Right atrium auricular region (tissue), 2 donors: Measurements from ENCODE around the gene AGPAT3. TPM values are rescaled to one million over a fixed set of nuclear protein-coding genes. Genes with fewer than 3 reads are reported as not detected.
A peak's percentile ranks its signal among the peaks of the same experiment; 100 is the strongest.

Experiments
- DNase-seq: peaks from one replicate; pipeline ENCODE4 v3.0.0-alpha.2; 2019; ENCODE audit warnings: low spot score
- H3K27ac ChIP-seq, 2 donors: fragments of 200-600 bp; sonication (generic); 1 replicate in 1 of 2; 2 replicates in 1 of 2; pipeline ENCODE4 v1.5.1; 2016 to 2019
- H3K27me3 ChIP-seq, 2 donors: fragments of 200-600 bp; sonication (generic); one replicate each; pipeline versions ENCODE4 v1.5.1 to v1.6.0; 2017 to 2019
- H3K36me3 ChIP-seq: fragments of 200-600 bp; sonication (generic); one replicate; pipeline ENCODE4 v1.5.1; 2016
- H3K4me1 ChIP-seq, 2 donors: fragments of 200-600 bp; sonication (generic); one replicate each; pipeline versions ENCODE4 v1.5.1 to v1.6.0; 2017 to 2019
- H3K4me3 ChIP-seq, 2 donors: fragments of 200-600 bp; sonication (generic); 1 replicate in 1 of 2; 2 replicates in 1 of 2; pipeline ENCODE4 v1.5.1; 2017 to 2019; ENCODE audit warnings: mild to moderate bottlenecking in 1 of 2, moderate library complexity in 1 of 2
- H3K9me3 ChIP-seq, 2 donors: fragments of 200-600 bp; sonication (generic); one replicate each; pipeline ENCODE4 v1.5.1; 2019
- CTCF ChIP-seq, 2 donors: fragments of 200-600 bp; sonication (generic); IDR thresholded peaks; one replicate each; pipeline ENCODE4 v1.5.1; 2019; ENCODE audit warnings: antibody characterized with exemption in 2 of 2
- total RNA-seq, 2 donors: library from RNA; depleted of rRNA; stranded (reverse); fragments of >200 nt; gene quantifications; one replicate each; pipeline ENCODE4 v1.1.0, GENCODE V29; 2016

AGPAT3 gene
- total RNA-seq, 2 donors from 2014 or later: 41.3 to 42.5 TPM

GRCh38 chr21:43913928-43914327 lies 48.9 kb downstream of the AGPAT3 start:
- H3K4me3 ChIP-seq: no peak overlapping the region
- TF ChIP-seq CTCF (IDR thresholded peaks at IDR 0.05): no peak
- peak overlapping the region; percentile 54 to 75 for H3K27ac ChIP-seq
- H3K27me3 ChIP-seq: no peaks in the 10 kb centered on the region
- peaks cover 0 to 46% of the 10 kb centered on the region in 2 donors for H3K4me1 ChIP-seq
- H3K9me3 ChIP-seq: no peaks in the 10 kb centered on the region
- no peak for DNase-seq
- no peaks in the 10 kb centered on the region for H3K36me3 ChIP-seq

GRCh38 chr21:43916076-43916475 lies 51.1 kb downstream of the AGPAT3 start:
- Histone ChIP-seq H3K4me1 (peaks cover 0 to 56% of the 10 kb centered on the region in 2 donors), H3K27ac (no peak overlapping the region)

GRCh38 chr21:43916691-43917514 lies 51.9 kb downstream of the AGPAT3 start:
- Histone ChIP-seq H3K27me3 (no peaks in the 10 kb centered on the region), H3K9me3 (no peaks in the 10 kb centered on the region), H3K36me3 (no peaks in the 10 kb centered on the region), H3K4me3 (peak overlapping the region in 1 of 2 donors; percentile 33), H3K4me1 (peaks cover 0 to 54% of the 10 kb centered on the region in 2 donors), H3K27ac (peak overlapping the region; percentile 44 to 65)
- TF ChIP-seq CTCF (IDR thresholded peaks at IDR 0.05): no peak
- DNase-seq: no peak

More at GRCh38 chr21:43916076-43916475, 51.1 kb downstream of the AGPAT3 start:
- Histone ChIP-seq H3K27me3 (no peaks in the 10 kb centered on the region), H3K9me3 (no peaks in the 10 kb centered on the region), H3K36me3 (no peaks in the 10 kb centered on the region), H3K4me3 (no peak overlapping the region)
- TF ChIP-seq CTCF (IDR thresholded peaks at IDR 0.05): no peak
- no peak for DNase-seq

- Histone ChIP-seq H3K27ac (peak overlapping the region in 1 of 2 donors; percentile 65), H3K9me3 (no peaks in the 10 kb centered on the region)
Measured at GRCh38 chr21:43917515-43918384, 52.7 kb downstream of the AGPAT3 start.

More at GRCh38 chr21:43917515-43918384, 52.7 kb downstream of the AGPAT3 start:
- H3K4me1 ChIP-seq: peaks cover 0 to 56% of the 10 kb centered on the region in 2 donors
- TF ChIP-seq CTCF (IDR thresholded peaks at IDR 0.05): no peak
- no peak for DNase-seq
- H3K36me3 ChIP-seq: no peaks in the 10 kb centered on the region
- no peaks in the 10 kb centered on the region for H3K27me3 ChIP-seq
- peak overlapping the region in 1 of 2 donors; percentile 33 for H3K4me3 ChIP-seq
